Skeletal muscle satellite cell (primary cell): Measurements from ENCODE around the gene STK32C.

ENCODE experiments used
- H3K27me3 ChIP-seq: 2 replicates; pipeline ENCODE4 v1.7.0; 2013; ENCODE audit warnings: low read length; ENCODE audit not compliant: control insufficient read depth, insufficient read depth
- H3K36me3 ChIP-seq: 2 replicates; pipeline ENCODE4 v1.7.0; 2013; ENCODE audit warnings: mild to moderate bottlenecking, control low read depth, low read length; ENCODE audit not compliant: insufficient read depth
- H3K4me1 ChIP-seq: 2 replicates; pipeline ENCODE4 v1.7.0; 2013; ENCODE audit warnings: low read length; ENCODE audit not compliant: control insufficient read depth, insufficient read depth
- H3K4me2 ChIP-seq: 2 replicates; pipeline ENCODE4 v1.7.0; 2013; ENCODE audit warnings: mild to moderate bottlenecking, low read length
- H3K4me3 ChIP-seq: 2 replicates; pipeline ENCODE4 v1.7.0; 2013; ENCODE audit warnings: low read length
- H3K9ac ChIP-seq: 2 replicates; pipeline ENCODE4 v1.7.0; 2013; ENCODE audit warnings: mild to moderate bottlenecking, low read depth, low read length, moderate library complexity
- H3K9me3 ChIP-seq: replicated peaks from 2 replicates; pipeline ENCODE4 v1.7.0; 2013; ENCODE audit warnings: mild to moderate bottlenecking, control low read depth, low read length

STK32C gene

DNA sequence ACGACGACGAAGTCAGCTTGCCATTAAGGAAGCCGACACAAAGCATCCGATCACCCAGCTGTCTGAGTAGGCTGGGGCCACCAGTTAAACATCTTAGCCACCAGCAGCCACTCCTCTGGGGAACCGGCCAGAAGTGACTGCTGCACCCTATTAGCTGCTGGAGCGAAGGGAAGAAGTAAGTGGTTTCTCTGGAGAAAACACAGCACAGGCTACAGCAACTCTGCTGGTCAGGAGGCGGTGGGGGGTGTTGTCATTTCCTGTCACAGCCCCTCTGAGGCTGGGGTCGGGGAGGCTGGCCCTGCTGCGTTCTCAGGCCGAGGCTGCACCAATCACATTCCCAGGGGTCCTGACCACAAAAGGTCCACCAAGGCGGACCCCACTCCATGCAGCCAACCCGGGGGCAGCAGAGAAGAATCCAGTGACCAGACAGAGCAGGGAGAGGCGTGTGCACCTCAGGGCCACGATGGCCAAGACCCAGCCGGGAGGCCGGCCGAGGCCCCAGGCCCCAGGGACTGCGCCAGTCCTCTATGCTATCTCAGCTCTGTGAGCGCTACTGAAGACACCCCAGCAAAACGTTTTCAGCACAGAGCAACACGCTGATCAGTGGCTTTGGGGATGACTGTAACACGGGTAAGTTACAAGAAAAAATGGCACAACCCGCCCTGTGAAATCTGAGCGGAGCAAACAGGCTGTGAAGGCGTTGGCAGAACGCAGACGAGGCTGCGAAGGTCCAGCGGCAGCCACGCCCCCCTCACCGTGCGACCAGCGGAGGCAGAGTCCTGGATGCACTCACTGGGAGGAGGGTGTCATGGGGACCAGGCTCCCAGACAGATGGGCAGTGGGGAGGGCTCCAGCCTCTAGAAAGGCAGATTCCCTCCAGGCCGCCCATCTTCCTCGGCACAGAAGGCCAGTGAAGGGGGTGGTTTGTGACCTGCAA lies 24.8 kb downstream of the STK32C start:
- H3K9ac ChIP-seq, result no peak overlapping the region
- H3K4me1 ChIP-seq, result peaks cover 15% of the 10 kb centered on the region
- peaks cover 45% of the 10 kb centered on the region for H3K27me3 ChIP-seq
- H3K9me3 ChIP-seq, result no peaks in the 10 kb centered on the region
- peak overlapping the region; percentile 9 for H3K4me2 ChIP-seq
- H3K36me3 ChIP-seq, result no peaks in the 10 kb centered on the region
- H3K4me3 ChIP-seq, result no peak overlapping the region

GRCh38 chr10:132281915-132282666 lies 25.7 kb downstream of the STK32C start:
- Histone ChIP-seq H3K27me3 (peaks cover 45% of the 10 kb centered on the region), H3K4me3 (no peak overlapping the region), H3K36me3 (no peaks in the 10 kb centered on the region), H3K4me1 (peaks cover 15% of the 10 kb centered on the region), H3K4me2 (no peak overlapping the region), H3K9me3 (no peaks in the 10 kb centered on the region), H3K9ac (no peak overlapping the region)

DNA sequence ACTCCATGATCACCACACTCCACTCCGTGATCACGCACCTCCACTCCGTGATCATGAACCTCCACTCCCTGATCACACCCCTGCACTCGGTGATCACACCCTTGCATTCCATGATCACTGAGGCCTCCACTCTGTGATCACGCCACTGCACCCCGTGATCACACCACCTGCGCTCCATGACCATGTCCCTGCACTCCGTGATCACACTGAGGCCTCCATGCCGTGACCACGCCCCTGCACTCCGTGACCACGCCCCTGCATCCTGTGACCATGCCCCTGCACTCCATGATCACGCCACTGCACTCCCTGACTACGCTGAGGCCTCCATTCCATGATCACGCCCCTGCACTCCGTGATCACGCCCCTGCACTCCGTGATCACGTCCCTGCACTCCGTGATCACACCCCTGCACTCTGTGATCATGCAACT lies 27.1 kb downstream of the STK32C start:
- Histone ChIP-seq H3K36me3 (no peaks in the 10 kb centered on the region), H3K9ac (no peak overlapping the region), H3K9me3 (no peaks in the 10 kb centered on the region), H3K27me3 (peaks cover 39% of the 10 kb centered on the region), H3K4me2 (no peak overlapping the region), H3K4me1 (peaks cover 15% of the 10 kb centered on the region), H3K4me3 (no peak overlapping the region)

DNA sequence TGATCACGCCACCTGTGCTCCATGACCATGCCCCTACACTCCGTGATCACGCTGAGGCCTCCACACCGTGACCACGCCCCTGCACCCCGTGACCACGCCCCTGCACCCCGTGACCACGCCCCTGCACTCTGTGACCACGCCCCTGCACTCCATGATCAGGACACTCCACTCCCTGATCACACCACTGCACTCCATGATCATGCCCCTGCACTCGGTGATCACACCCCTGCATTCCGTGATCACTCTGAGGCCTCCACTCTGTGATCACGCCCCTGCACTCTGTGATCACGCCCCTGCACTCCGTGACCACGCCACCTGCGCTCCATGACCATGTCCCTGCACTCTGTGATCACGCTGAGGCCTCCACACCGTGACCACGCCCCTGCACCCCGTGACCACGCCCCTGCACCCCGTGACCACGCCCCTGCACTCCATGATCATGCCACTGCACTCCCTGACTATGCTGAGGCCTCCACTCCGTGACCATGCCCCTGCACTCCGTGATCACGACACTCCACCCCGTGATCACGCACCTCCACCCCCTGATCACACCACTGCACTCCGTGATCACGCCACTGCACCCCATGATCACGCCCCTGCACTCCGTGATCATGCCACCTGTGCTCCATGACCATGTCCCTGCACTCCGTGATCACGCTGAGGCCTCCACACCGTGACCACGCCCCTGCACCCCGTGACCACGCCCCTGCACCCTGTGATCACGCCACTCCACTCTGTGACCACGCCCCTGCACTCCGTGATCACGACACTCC lies 27.7 kb downstream of the STK32C start:
- peaks cover 36% of the 10 kb centered on the region for H3K27me3 ChIP-seq
- peaks cover 15% of the 10 kb centered on the region for H3K4me1 ChIP-seq
- H3K9me3 ChIP-seq, result no peaks in the 10 kb centered on the region
- H3K36me3 ChIP-seq, result no peaks in the 10 kb centered on the region
- no peak overlapping the region for H3K4me3 ChIP-seq
- H3K4me2 ChIP-seq, result no peak overlapping the region
- H3K9ac ChIP-seq, result no peak overlapping the region

- H3K4me3 ChIP-seq, result no peak overlapping the region
- H3K9ac ChIP-seq, result no peak overlapping the region
- H3K36me3 ChIP-seq, result no peaks in the 10 kb centered on the region
Observed at GRCh38 chr10:132277311-132277741, 30.4 kb downstream of the STK32C start.

DNA sequence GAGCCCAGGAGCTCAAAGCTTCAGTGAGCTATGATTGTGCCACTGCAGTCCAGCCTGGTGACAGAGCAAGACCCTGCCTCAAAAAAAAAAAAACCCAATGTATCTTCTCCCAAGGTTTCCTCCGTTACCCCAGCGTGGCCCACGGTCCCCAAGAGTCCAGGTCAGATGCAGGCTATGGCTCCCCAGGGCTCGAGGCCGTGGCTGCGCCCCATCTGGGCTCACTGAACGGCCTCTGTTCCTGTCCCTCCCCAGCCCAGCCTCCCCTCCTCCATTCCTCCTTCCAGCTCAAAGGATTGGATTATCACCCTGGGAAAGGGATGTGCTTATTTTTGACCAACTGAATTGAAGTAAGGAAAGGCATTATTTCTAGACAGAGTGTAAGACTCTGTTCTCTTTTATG lies 31.0 kb downstream of the STK32C start:
- no peak overlapping the region for H3K9ac ChIP-seq

More at GRCh38 chr10:132277311-132277741, 30.4 kb downstream of the STK32C start:
- Histone ChIP-seq H3K4me2 (no peak overlapping the region), H3K27me3 (peaks cover 22% of the 10 kb centered on the region), H3K9me3 (no peaks in the 10 kb centered on the region), H3K4me1 (peaks cover 4% of the 10 kb centered on the region)

GRCh38 chr10:132276179-132276675 lies 31.5 kb downstream of the STK32C start:
- peaks cover 11% of the 10 kb centered on the region for H3K27me3 ChIP-seq
- no peak overlapping the region for H3K9ac ChIP-seq
- H3K36me3 ChIP-seq, result no peaks in the 10 kb centered on the region
- no peak overlapping the region for H3K4me3 ChIP-seq
- no peaks in the 10 kb centered on the region for H3K9me3 ChIP-seq
- H3K4me1 ChIP-seq, result no peaks in the 10 kb centered on the region
- no peak overlapping the region for H3K4me2 ChIP-seq

More for the DNA sequence above, 31.0 kb downstream of the STK32C start:
- peaks cover 16% of the 10 kb centered on the region for H3K27me3 ChIP-seq
- no peaks in the 10 kb centered on the region for H3K9me3 ChIP-seq
- no peak overlapping the region for H3K4me2 ChIP-seq
- no peak overlapping the region for H3K4me3 ChIP-seq
- H3K4me1 ChIP-seq, result no peaks in the 10 kb centered on the region
- no peaks in the 10 kb centered on the region for H3K36me3 ChIP-seq

DNA sequence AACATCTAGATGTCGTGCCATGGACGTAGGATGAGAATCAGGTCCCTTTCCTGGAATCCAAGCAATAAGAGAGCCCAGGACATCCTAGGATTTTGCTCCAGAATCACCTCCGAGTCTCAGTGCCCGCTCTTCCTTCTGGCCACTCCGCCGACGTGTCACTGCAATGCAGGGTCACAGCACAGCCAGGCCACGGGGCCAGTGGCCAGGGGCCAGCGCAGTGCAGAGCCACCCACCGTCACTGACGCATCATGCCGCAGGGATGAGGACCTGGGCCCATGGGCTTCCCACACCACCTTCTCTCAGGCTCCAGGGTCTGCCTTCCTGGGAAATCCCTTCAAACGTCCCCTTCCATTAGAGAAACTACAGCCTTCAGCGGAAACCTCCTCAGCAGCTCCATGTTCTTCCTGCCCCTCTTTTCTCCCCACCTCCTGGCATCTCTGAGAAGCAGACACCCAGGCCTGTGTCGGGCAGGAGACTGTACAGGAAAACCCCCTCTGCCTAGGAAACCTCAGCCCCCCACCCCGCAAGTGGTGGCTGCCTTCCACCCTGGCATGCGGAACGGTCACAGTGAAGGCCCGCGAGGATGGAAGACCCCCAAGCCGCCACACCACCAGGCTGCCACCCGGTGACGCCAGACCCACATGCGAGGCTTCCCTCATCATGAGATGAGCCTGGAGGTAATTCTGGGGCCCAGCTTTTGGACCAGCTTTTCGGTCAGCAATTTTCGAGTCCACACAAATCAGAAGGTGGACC lies 32.1 kb downstream of the STK32C start:
- Histone ChIP-seq H3K9ac (no peak overlapping the region), H3K9me3 (no peaks in the 10 kb centered on the region), H3K4me2 (no peak overlapping the region), H3K4me3 (no peak overlapping the region), H3K36me3 (no peaks in the 10 kb centered on the region), H3K4me1 (no peaks in the 10 kb centered on the region), H3K27me3 (peaks cover 5% of the 10 kb centered on the region)

GRCh38 chr10:132274986-132275385 lies 32.8 kb downstream of the STK32C start:
- Histone ChIP-seq H3K9me3 (no peaks in the 10 kb centered on the region), H3K36me3 (no peaks in the 10 kb centered on the region), H3K9ac (no peak overlapping the region), H3K4me1 (no peaks in the 10 kb centered on the region), H3K4me3 (no peak overlapping the region), H3K4me2 (no peak overlapping the region), H3K27me3 (peaks cover 5% of the 10 kb centered on the region)

GRCh38 chr10:132274581-132274980 lies 33.2 kb downstream of the STK32C start:
- H3K4me3 ChIP-seq, result no peak overlapping the region
- H3K27me3 ChIP-seq, result peaks cover 5% of the 10 kb centered on the region
- no peaks in the 10 kb centered on the region for H3K36me3 ChIP-seq
- H3K9ac ChIP-seq, result no peak overlapping the region
- no peaks in the 10 kb centered on the region for H3K4me1 ChIP-seq
- no peak overlapping the region for H3K4me2 ChIP-seq
- H3K9me3 ChIP-seq, result no peaks in the 10 kb centered on the region
